ENCODE measurements around the gene PTDSS2.
"Not testable (repeated sequence)": the region's sequence is repeated elsewhere in the genome, so short reads cannot be mapped to it uniquely, and the experiment has no call there.

Gene PTDSS2

DNA sequence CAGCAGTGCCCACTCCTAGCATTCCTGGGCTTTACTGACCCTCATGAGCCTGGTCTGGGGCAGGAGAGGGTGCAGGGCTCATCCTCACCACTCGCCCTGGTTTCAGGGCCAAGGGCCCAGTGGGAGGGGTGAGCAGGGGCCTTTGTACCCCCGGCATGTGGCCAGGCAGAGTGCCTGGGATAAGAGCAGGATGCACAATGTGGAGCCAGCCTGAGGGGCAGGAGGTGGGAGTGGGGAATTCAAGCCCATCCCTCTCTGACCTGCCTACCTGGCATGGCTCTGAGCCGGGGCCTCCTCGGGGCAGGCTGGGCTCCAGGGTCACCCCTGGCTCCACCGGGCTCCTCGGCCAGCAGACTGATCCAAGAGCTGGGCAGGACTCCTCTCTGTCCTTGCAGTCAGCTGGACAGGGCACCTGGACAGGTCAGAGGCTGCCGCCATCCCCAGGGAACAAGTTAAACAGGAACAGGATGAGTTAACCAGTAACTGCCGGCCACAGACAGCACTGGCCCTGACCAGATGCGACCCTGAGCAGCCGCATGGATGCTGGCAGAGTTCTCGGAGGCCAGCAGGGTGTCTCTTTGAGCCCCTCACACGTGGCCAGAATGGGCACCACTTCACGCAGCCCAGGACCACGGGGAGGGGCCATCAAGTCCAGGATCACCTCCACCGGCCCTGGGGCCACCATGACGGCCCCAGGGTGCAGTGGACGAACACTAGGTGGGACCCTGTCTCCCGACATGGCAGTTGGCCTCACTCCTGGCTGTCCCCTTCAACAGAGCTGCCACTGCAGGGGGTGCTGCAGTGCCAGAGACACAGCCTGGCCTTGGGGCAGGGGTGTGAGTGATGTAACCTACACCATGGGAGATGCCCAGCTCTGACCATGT lies 40.2 kb upstream of the PTDSS2 start:
- in situ Hi-C loops (cut with MboI; ENCODE audit: low pct_unique_long_range_greater_than_20kb, low sequenced_read_pairs, unreplicated experiment), result no loop called here
- no peak for DNase-seq (ENCODE audit: low spot score)
- TF ChIP-seq, protein P1, sequence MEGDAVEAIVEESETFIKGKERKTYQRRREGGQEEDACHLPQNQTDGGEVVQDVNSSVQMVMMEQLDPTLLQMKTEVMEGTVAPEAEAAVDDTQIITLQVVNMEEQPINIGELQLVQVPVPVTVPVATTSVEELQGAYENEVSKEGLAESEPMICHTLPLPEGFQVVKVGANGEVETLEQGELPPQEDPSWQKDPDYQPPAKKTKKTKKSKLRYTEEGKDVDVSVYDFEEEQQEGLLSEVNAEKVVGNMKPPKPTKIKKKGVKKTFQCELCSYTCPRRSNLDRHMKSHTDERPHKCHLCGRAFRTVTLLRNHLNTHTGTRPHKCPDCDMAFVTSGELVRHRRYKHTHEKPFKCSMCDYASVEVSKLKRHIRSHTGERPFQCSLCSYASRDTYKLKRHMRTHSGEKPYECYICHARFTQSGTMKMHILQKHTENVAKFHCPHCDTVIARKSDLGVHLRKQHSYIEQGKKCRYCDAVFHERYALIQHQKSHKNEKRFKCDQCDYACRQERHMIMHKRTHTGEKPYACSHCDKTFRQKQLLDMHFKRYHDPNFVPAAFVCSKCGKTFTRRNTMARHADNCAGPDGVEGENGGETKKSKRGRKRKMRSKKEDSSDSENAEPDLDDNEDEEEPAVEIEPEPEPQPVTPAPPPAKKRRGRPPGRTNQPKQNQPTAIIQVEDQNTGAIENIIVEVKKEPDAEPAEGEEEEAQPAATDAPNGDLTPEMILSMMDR (IDR thresholded peaks at IDR 0.05; ENCODE audit: extremely low read depth, insufficient read depth, missing control alignments), result no peak

DNA sequence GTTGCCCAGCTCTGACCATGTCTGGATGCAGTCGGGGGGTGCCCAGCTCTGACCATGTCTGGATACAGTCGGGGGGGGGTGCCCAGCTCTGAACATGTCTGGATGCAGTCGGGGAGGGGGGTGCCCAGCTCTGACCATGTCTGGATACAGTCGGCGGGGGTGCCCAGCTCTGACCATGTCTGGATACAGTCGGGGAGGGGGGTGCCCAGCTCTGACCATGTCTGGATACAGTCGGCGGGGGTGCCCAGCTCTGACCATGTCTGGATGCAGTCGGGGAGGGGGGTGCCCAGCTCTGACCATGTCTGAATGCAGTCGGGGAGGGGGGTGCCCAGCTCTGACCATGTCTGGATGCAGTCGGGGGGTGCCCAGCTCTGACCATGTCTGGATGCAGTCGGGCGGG lies 39.4 kb upstream of the PTDSS2 start:
- in situ Hi-C loops (cut with MboI; ENCODE audit: low pct_unique_long_range_greater_than_20kb, low sequenced_read_pairs, unreplicated experiment); DNase-seq (ENCODE audit: low spot score): not testable (repeated sequence)

DNA sequence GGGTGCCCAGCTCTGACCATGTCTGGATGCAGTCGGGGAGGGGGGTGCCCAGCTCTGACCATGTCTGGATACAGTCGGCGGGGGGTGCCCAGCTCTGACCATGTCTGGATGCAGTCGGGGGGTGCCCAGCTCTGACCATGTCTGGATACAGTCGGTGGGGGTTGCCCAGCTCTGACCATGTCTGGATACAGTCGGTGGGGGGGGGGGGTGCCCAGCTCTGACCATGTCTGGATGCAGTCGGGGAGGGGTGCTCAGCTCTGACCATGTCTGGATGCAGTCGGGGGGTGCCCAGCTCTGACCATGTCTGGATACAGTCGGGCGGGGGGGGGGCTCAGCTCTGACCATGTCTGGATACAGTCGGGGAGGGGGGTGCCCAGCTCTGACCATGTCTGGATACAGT lies 38.6 kb upstream of the PTDSS2 start:
- in situ Hi-C loops (cut with MboI; ENCODE audit: low pct_unique_long_range_greater_than_20kb, low sequenced_read_pairs, unreplicated experiment); DNase-seq (ENCODE audit: low spot score): not testable (repeated sequence)

DNA sequence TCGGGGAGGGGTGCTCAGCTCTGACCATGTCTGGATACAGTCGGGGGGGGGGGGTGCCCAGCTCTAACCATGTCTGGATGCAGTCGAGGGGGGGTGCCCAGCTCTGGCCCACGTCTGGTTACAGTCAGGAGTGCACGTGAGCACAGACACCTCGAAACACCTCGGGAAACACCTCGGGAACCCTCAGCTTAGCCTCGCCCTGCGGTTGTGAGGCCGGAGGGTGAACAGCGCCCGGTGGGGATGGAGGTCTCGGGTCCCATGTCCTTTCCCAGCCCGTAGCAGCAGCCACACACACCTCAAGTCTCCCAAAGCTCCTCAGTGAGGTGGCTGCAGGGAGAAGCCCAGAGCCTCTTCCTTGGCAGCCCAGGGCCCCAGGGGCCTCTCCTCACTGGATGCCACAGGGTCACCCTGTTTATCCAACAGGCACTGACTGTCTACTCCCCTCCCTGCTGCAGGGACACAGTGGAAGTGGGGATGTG lies 37.4 kb upstream of the PTDSS2 start:
- TF ChIP-seq, protein P1 (IDR thresholded peaks at IDR 0.05; ENCODE audit: extremely low read depth, insufficient read depth, missing control alignments), result no peak
- no peak for DNase-seq (ENCODE audit: low spot score)
- in situ Hi-C loops (cut with MboI; ENCODE audit: low pct_unique_long_range_greater_than_20kb, low sequenced_read_pairs, unreplicated experiment), result no loop called here

DNA sequence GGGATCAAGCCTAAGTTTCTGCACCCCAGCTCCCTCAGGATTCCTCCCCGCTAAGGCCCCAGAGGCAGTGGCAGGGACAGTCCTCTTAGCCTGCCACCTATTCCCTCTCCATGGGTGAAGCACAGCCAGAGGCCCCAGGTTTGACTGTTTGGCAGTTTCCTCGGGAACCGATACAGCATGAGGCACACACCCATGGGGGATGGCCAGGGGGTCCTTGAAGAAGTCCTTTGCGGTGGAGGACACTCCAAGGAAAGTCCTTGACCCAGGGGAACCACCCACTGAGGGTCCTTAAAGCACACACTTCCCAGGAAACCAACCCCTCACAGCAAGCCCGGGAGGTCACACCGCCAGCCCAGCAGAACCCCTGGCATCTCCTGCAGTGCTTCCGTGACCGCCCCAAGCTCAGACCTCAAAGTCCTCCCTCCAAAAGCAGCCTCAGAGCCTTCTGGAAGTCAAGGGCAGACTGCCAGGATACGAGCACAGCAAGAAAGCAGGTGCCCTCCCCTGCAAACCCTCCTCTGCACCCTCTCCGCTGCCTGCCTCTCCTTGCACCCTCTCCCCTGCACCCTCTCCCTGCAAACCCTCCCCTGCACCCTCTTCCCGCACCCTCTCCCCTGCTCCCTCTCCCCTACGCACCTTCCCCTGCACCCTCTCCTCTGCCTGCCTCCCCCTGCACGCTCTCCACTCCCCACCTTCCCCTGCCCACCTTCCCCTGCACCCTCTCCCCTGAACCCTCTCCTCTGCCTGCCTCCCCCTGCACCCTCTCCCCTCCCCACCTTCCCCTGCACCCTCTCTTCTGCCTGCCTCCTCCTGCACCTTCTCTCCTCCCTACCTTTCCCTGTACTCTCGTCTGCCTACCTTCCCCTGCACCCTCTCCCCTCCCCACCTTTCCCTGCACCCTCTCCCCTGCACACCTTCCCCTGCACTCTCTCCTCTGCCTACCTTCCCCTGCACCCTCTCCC lies 36.7 kb upstream of the PTDSS2 start:
- DNase-seq (ENCODE audit: low spot score), result no peak
- in situ Hi-C loops (cut with MboI; ENCODE audit: low pct_unique_long_range_greater_than_20kb, low sequenced_read_pairs, unreplicated experiment), result no loop called here
- TF ChIP-seq, protein P1 (IDR thresholded peaks at IDR 0.05; ENCODE audit: extremely low read depth, insufficient read depth, missing control alignments), result no peak

DNA sequence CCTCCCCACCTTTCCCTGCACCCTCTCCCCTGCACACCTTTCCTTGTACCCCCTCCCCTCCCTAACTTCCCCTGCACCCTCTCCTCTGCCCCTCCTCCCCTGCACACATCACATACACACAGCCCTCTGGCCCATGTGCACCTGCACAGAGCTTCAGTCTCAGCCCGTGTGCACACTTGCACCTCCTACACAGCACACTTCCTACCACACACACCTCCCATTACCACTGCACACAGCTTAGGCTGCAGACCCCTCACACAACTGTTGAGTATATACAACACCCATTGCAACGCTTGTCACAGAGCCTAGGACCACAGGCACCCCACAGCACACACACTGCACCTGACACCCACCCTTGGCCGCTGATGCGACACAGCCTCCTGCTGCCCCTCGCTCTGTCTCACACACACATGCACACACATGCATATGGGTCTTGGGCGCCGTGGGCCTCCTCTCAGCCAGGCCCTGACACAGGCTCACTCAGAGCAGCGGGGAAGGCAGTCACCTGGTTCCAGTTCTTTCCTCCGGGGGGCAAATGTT lies 35.7 kb upstream of the PTDSS2 start:
- in situ Hi-C loops (cut with MboI; ENCODE audit: low pct_unique_long_range_greater_than_20kb, low sequenced_read_pairs, unreplicated experiment), result no loop called here
- DNase-seq (ENCODE audit: low spot score), result no peak
- TF ChIP-seq, protein P1 (IDR thresholded peaks at IDR 0.05; ENCODE audit: extremely low read depth, insufficient read depth, missing control alignments), result no peak

DNA sequence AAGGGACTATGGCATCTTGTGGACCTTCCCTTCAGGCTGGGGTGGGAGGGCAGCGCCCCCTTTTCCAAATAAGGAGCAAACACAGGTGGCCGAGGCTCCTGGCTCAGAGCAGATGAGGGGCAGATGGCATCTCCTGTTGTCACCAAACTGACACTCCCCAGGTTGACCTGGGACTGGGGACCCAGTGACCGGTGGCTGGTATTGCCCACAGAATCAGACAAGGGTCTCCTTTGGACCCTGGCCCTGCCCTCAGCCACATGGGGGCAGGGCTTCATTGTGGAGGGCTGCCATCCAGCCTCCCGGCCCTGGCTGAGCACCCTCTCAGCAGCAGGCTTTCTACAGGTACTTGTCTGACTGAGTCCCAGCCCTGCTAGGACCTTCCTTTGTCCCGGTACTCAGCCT lies 34.4 kb upstream of the PTDSS2 start:
- in situ Hi-C loops (cut with MboI; ENCODE audit: low pct_unique_long_range_greater_than_20kb, low sequenced_read_pairs, unreplicated experiment), result no loop called here
- TF ChIP-seq, protein P1 (IDR thresholded peaks at IDR 0.05; ENCODE audit: extremely low read depth, insufficient read depth, missing control alignments), result no peak
- DNase-seq (ENCODE audit: low spot score), result no peak

Measured in GM13977 (cell line).